K562 (cell line): ENCODE measurements around the gene SDK1.

Source experiments
- CTCF ChIP-seq, 3 experiments: IDR thresholded peaks in 2 of 3; conservative IDR thresholded peaks in 1 of 3; 2 replicates each; pipeline ENCODE4 v1.5.1; 2011 to 2012; ENCODE audit warnings: low read length in 3 of 3, mild to moderate bottlenecking in 3 of 3, control low read depth in 2 of 3, improper control_type of control experiment in 1 of 3, inconsistent platforms in 1 of 3, low read depth in 1 of 3, mixed read lengths in 1 of 3, moderate library complexity in 1 of 3; ENCODE audit not compliant: insufficient read depth in 2 of 3
- MAZ ChIP-seq, 2 experiments: fragments of 450-650 bp in 1 of 2; sonication (generic) in 1 of 2; formaldehyde crosslinking; IDR thresholded peaks in 1 of 2; conservative IDR thresholded peaks in 1 of 2; 2 replicates each; pipeline versions ENCODE4 v1.4.0 to v1.5.0; 2020; ENCODE audit warnings: mild to moderate bottlenecking in 1 of 2, missing genetic modification reagents in 1 of 2
- PHF20 ChIP-seq: fragments of 450-650 bp; IDR thresholded peaks from 2 replicates; pipeline ENCODE4 v1.6.1; 2018; ENCODE audit not compliant: partially characterized antibody
- PML ChIP-seq: IDR thresholded peaks from 2 replicates; pipeline ENCODE4 v1.6.1; 2012; ENCODE audit warnings: low read length, inconsistent platforms
- POLR2A ChIP-seq: fragments of 450-650 bp; conservative IDR thresholded peaks from 2 replicates; pipeline ENCODE4 v1.6.1; 2016
- TCF7 ChIP-seq: sonication (generic); IDR thresholded peaks from 2 replicates; pipeline ENCODE4 v1.6.1; 2016; ENCODE audit warnings: antibody characterized with exemption, borderline replicate concordance
- ZKSCAN1 ChIP-seq: fragments of 150-350 bp; IDR thresholded peaks from 2 replicates; pipeline ENCODE4 v1.6.1; 2016; ENCODE audit warnings: low read depth, low read length
- TF ChIP-seq, protein P1 (sequence below): sonication (generic); formaldehyde crosslinking; IDR thresholded peaks from 2 replicates; pipeline ENCODE4 v1.8.0; 2022; ENCODE audit warnings: mild to moderate bottlenecking, missing genetic modification reagents, borderline replicate concordance
- TF ChIP-seq, protein P2 (sequence below), 2 experiments: fragments of 450-650 bp in 1 of 2; sonication (generic) in 1 of 2; formaldehyde crosslinking in 1 of 2; IDR thresholded peaks; 2 replicates each; pipeline versions ENCODE4 v1.7.1 to v1.9.0; 2016 to 2022; ENCODE audit warnings: inconsistent platforms in 1 of 2, mild to moderate bottlenecking in 1 of 2, missing genetic modification reagents in 1 of 2

DNA sequence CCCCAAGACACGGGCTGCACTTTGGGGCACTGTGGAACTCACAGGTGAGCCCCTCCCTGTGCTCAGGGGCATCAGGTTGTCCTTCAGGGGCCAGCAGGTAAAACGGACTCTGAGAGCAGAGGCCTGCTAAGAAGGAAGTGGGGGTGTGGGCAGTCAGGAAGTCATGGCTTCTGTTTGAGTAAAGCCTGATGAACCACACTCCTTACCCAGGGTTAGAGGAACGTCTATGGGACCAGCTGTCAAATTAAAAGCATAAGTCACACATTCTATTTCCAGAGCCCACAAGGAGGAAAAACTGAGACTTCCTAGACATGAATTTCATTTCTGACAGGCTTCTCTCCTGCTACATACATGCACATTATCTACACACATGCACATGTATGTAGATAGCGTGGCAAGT, 616.4 kb downstream of the SDK1 start:
- no peak for TF ChIP-seq CTCF (IDR thresholded peaks at IDR 0.05 in 2 of 3, conservative IDR thresholded peaks at IDR 0.05 in 1 of 3; ENCODE audit: insufficient read depth in 2 of 3, low read depth in 1 of 3, low read length in 3 of 3)
- TF ChIP-seq ZKSCAN1, result no peak
- TF ChIP-seq POLR2A, result no peak
- no peak for TF ChIP-seq TCF7
- TF ChIP-seq, protein P1, sequence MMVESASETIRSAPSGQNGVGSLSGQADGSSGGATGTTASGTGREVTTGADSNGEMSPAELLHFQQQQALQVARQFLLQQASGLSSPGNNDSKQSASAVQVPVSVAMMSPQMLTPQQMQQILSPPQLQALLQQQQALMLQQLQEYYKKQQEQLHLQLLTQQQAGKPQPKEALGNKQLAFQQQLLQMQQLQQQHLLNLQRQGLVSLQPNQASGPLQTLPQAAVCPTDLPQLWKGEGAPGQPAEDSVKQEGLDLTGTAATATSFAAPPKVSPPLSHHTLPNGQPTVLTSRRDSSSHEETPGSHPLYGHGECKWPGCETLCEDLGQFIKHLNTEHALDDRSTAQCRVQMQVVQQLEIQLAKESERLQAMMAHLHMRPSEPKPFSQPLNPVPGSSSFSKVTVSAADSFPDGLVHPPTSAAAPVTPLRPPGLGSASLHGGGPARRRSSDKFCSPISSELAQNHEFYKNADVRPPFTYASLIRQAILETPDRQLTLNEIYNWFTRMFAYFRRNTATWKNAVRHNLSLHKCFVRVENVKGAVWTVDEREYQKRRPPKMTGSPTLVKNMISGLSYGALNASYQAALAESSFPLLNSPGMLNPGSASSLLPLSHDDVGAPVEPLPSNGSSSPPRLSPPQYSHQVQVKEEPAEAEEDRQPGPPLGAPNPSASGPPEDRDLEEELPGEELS (CRISPR knock-in tag), result no peak
- TF ChIP-seq MAZ (CRISPR knock-in tag; conservative IDR thresholded peaks at IDR 0.05 in 1 of 2, IDR thresholded peaks at IDR 0.05 in 1 of 2), result no peak
- no peak for TF ChIP-seq PML
- TF ChIP-seq, protein P2, sequence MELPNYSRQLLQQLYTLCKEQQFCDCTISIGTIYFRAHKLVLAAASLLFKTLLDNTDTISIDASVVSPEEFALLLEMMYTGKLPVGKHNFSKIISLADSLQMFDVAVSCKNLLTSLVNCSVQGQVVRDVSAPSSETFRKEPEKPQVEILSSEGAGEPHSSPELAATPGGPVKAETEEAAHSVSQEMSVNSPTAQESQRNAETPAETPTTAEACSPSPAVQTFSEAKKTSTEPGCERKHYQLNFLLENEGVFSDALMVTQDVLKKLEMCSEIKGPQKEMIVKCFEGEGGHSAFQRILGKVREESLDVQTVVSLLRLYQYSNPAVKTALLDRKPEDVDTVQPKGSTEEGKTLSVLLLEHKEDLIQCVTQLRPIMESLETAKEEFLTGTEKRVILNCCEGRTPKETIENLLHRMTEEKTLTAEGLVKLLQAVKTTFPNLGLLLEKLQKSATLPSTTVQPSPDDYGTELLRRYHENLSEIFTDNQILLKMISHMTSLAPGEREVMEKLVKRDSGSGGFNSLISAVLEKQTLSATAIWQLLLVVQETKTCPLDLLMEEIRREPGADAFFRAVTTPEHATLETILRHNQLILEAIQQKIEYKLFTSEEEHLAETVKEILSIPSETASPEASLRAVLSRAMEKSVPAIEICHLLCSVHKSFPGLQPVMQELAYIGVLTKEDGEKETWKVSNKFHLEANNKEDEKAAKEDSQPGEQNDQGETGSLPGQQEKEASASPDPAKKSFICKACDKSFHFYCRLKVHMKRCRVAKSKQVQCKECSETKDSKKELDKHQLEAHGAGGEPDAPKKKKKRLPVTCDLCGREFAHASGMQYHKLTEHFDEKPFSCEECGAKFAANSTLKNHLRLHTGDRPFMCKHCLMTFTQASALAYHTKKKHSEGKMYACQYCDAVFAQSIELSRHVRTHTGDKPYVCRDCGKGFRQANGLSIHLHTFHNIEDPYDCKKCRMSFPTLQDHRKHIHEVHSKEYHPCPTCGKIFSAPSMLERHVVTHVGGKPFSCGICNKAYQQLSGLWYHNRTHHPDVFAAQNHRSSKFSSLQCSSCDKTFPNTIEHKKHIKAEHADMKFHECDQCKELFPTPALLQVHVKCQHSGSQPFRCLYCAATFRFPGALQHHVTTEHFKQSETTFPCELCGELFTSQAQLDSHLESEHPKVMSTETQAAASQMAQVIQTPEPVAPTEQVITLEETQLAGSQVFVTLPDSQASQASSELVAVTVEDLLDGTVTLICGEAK (IDR thresholded peaks at IDR 0.05), result no peak
- TF ChIP-seq, protein P2 (CRISPR knock-in tag; IDR thresholded peaks at IDR 0.05), result no peak
- no peak for TF ChIP-seq PHF20
